NCI-H446 treated with DMSO at 0.1 percent for 48 hours (cell line): ENCODE results near the gene UBE2QL1.

Experiments
- DNase-seq: peaks from one replicate; lab custom pipeline; 2025; lab: John Stamatoyannopoulos, UW

UBE2QL1 gene

GRCh38 chr5:6430418-6431028 is 18.1 kb upstream of the UBE2QL1 start:
- no peak for DNase-seq

GRCh38 chr5:6431214-6432195 is 17.2 kb upstream of the UBE2QL1 start:
- no peak for DNase-seq

- no peak for DNase-seq
These were observed 16.5 kb upstream of the UBE2QL1 start for GRCh38 chr5:6432206-6432605.

GRCh38 chr5:6434731-6435130 is 13.9 kb upstream of the UBE2QL1 start:
- DNase-seq = no peak

- no peak for DNase-seq
These were observed 13.3 kb upstream of the UBE2QL1 start for GRCh38 chr5:6435356-6435755.

GRCh38 chr5:6436715-6437331 is 11.8 kb upstream of the UBE2QL1 start:
- no peak for DNase-seq

GRCh38 chr5:6439588-6440550 is 8.8 kb upstream of the UBE2QL1 start:
- no peak for DNase-seq

GRCh38 chr5:6442333-6442732 is 6.3 kb upstream of the UBE2QL1 start:
- no peak for DNase-seq

GRCh38 chr5:6443326-6443725 is 5.3 kb upstream of the UBE2QL1 start:
- DNase-seq = no peak

- no peak for DNase-seq
These were observed 2.6 kb upstream of the UBE2QL1 start for GRCh38 chr5:6446042-6446441.

GRCh38 chr5:6446626-6447309 is 1.9 kb upstream of the UBE2QL1 start:
- no peak for DNase-seq

- no peak for DNase-seq
These were observed 1.1 kb upstream of the UBE2QL1 start for GRCh38 chr5:6447384-6448140.

- DNase-seq = no peak
These were observed 543 bp upstream of the UBE2QL1 start for GRCh38 chr5:6448141-6448491.

- no peak for DNase-seq
These were observed 953 bp downstream of the UBE2QL1 start for GRCh38 chr5:6449465-6450158.

GRCh38 chr5:6450319-6450833 is 1.7 kb downstream of the UBE2QL1 start:
- no peak for DNase-seq

GRCh38 chr5:6452622-6453504 is 4.2 kb downstream of the UBE2QL1 start:
- no peak for DNase-seq

- DNase-seq = no peak
These were observed 5.4 kb downstream of the UBE2QL1 start for GRCh38 chr5:6453937-6454560.

- no peak for DNase-seq
These were observed 6.0 kb downstream of the UBE2QL1 start for GRCh38 chr5:6454628-6455053.
